ENCODE data around the gene LRP10.
"Not testable (repeated sequence)": the region's sequence is repeated elsewhere in the genome, so short reads cannot be mapped to it uniquely, and the experiment has no call there.

LRP10 gene

GRCh38 chr14:22887260-22887989 is 15.9 kb downstream of the LRP10 start:
- DNase-seq: peak; percentile 41

DNA sequence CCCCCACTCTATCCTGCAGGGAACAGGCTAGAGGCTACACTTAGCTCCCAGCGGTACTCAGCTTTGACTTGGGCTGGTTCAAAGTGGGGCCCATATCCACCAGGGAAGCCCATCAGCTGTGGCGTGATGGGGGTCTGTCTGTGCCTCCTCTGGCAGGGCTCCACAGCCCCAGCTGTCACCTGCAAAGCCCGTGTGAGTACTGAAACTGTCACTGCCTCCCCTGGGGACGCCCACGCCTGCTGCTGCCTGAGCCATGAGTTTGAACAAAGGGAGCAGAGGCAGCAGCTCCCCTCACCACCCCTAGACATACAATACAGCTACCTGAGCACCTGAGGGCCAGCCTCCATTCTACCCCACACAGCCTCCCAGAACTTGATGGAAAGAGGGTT is 16.4 kb downstream of the LRP10 start:
- peak; percentile 62 for DNase-seq

DNA sequence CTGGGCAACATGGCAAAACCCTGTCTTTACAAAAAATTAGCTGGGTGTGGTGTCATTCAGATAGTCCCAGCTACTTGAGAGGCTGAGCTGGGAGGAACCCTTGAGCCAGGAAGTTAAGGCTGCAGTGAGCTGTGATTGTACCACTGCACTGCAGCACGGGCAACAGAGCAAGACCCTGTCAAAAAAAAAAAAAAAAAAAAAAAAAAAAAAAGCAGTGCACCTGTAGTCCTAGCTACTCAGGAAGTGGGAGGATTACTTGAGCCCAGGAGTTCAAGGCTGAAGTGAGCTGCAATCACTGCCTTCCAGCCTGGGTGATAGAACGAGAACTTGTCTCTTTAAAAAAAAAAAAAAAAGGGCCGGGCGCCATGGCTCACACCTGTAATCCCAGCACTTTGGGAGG is 17.1 kb downstream of the LRP10 start:
- DNase-seq: no peak

- DNase-seq: no peak
These were observed 18.9 kb downstream of the LRP10 start for GRCh38 chr14:22890416-22890815.

GRCh38 chr14:22892488-22892887 is 20.9 kb downstream of the LRP10 start:
- DNase-seq: no peak

DNA sequence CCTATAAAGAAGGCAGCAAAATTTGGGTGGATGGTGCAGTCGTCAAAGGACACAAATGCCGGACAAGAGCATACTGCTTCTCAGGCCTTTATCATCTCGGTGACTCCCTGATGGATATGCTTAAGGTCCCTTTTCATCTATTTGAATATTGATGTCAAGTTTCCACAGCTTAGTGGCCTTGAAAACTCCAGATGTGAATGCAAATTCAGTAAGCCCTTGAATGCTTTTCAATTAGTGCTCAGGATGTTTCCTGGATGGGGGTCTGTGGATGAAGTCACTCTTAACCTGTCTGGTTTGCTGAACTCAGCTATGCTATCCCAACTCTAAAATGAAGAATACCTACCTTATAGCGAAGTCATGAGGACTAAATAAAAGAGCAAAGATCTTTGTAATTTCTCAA is 22.2 kb downstream of the LRP10 start:
- DNase-seq: no peak

DNA sequence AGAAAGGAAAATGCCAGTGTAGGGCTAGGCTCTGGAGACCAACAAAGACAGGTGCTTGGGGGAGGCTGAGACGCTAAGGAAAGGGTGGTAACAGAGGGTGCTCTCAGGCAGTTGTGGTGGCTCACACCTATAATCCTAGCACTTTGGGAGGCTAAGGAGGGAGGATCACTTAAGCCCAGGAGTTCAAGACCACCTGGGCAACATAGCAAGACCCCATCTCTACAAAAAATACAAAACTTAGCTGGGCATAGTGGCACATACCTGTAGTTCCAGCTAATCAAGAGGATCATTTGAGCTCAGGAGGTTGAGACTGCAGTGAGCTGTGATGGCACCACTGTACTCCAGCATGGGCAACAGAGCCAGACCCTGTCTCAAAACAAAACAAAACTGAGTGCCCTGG is 23.9 kb downstream of the LRP10 start:
- DNase-seq: no peak

GRCh38 chr14:22896356-22896755 is 24.8 kb downstream of the LRP10 start:
- DNase-seq: no peak

DNA sequence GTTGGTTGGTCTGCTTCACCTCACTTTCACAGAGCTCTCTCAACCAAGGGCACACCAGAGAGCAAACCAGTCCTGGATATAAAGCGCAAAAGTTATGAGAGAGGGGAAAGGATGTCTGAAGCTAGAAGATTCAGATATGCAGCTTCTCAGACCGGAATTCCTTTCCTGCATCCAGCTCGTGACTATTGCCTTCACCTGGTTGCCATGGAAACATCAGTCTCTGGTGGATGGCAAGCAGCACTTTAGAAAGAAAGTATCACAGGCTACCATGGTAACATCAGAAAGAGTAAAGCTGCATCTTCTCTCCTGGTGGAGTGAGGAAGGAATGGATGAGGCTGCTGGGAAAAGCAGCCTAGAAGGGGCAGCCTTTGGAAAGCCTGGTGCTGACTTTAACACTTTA is 25.2 kb downstream of the LRP10 start:
- no peak for DNase-seq

- no peak for DNase-seq
These were observed 25.8 kb downstream of the LRP10 start for GRCh38 chr14:22897357-22897756.

- no peak for DNase-seq
These were observed 27.0 kb downstream of the LRP10 start for GRCh38 chr14:22898302-22899090.

DNA sequence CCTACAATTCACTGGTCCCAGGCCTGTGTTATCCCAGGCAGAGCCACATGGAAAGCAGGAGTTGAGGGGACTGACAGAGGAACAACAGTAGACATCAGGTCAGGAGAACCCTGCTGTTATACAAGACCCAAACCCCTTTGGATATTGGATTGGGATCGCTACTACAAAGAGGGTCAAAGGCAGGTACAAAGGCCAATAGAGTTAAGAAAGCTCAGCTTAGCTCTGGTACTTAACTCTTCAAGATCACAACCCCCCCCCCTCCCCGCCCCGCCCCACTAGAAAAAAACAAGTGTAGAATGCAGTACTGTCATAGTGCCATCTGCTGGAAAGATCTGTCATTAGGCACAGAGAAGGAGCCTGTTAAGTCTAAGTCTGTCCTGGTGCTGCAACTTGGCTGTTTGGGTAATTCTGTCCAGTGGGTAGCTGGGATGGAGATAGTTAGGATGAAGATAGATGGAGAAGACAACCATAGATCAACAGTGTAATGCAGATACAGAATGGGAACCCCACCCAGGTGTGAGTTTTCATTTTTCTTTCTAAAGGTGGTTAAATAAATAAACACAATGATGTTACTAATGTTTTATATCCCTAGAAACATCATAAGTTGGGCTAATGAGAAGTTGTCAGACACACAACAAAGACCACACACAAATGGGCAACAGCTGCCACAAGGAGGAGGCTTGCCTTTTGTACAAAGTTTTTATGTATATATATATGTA is 28.7 kb downstream of the LRP10 start:
- peak; percentile 35 for DNase-seq

- DNase-seq: no peak
These were observed 30.3 kb downstream of the LRP10 start for GRCh38 chr14:22901799-22902198.

GRCh38 chr14:22903742-22904087 is 32.2 kb downstream of the LRP10 start:
- no peak for DNase-seq

DNA sequence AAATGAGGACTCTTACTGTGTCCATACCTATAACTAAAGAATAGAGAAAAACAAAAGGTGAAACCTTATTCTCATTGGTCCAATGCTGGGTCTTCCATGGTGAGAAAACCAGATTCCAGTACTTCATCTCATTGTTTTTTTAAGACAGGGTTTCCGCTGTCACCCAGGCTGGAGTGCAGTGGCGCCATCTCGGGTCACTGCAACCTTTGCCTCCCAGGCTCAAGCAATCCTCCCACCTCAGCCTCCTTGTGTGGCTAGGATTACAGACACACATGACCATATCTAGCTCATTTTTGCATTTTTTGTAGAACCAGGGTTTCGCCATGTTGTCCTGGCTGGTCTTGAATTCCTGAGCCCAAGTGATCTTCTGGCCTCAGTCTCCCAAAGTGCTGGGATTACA is 34.1 kb downstream of the LRP10 start:
- DNase-seq: no peak

GRCh38 chr14:22906073-22906472 is 34.5 kb downstream of the LRP10 start:
- no peak for DNase-seq

- DNase-seq: no peak
These were observed 35.9 kb downstream of the LRP10 start for GRCh38 chr14:22907429-22907828.

- DNase-seq: no peak
These were observed 37.1 kb downstream of the LRP10 start for GRCh38 chr14:22908601-22909000.

DNA sequence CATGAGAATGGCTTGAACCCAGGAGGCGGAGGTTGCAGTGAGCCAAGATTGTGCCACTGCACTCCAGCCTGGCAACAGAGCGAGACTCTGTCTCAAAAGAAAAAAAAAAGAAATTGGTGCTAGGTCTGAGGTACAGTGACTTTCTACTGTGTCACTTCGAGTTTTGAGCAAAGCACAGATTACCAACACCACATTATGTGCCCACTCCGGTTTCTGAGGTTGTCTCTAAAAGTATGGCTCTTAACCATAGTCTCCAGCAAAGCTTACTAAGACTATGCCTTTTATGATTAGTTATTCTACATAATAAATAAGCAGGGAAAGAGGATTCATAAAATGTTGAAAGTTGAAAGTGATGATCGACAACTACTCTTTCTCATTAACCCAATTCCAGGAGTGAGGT is 39.4 kb downstream of the LRP10 start:
- no peak for DNase-seq

- not testable (repeated sequence) for DNase-seq
These were observed 43.3 kb downstream of the LRP10 start for GRCh38 chr14:22914836-22915235.

- DNase-seq: no peak
These were observed 44.5 kb downstream of the LRP10 start for GRCh38 chr14:22915886-22916521.

DNA sequence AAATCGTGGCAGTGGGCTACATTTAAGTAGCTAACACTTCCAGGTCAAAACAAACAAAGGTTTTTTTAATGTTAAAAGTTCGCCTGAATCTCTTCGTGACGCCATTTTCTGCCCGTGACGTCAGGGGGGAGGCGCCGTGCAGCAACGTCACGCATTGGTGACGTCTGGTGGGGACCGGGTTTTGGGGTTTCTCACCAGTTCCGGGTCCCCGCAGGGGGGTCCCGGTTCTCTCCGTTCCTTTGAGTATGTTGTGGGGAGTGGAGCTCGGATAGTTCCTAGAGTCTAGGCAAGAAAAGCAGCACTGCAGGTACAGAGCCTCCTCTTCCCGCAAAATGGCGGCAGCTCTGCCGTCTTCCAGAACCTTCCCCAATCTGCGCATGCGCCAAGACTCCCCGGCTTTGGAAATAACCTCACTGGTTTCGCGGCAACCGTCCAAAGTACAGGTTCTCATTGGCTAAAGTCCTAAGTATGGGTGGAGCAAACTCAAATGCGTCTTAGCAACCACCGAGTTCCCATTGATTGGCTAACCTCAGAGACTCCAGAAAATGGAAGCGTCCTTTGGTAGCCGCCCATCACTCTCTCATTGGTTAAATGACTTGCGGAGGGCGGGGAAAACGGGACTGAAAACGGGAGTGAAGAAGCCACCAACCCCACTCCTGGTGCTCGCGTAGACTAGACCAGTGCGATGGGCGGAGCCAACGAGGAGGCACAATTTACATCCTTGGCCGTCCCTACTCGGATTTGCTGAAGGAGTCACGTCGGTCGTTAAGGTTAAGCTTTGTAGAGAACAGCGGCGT is 47.5 kb downstream of the LRP10 start, which contains the start of gene RBM23:
TSS of gene RBM23 (minus strand) at position 346 of the 797 bp plus-strand sequence.
- DNase-seq: peak; percentile 99

DNA sequence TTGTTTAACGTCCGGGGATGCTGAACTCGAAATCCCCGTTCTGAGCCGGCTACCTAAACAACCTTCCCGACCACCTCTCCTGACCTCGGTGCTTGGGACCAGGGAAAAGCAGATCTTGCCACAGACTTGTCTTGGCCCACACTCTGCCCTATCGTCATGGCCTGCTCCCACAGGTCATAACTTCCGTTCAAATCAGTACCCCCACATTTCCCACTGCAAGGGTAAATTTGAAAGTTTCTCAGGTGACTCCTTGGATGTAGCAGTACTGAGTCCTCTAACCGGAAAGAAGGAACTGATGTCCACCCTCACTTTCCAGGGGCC is 48.0 kb downstream of the LRP10 start:
- DNase-seq: no peak

Measured in activated naive CD4-positive, alpha-beta T cell treated with Interleukin-2 at 50 U/mL for 16 hours (primary cell).